Measurements from ENCODE around the gene USF1. TPM values are rescaled to one million over a fixed set of nuclear protein-coding genes. Genes with fewer than 3 reads are reported as not detected.

The USF1 gene
- total RNA-seq, 1 experiment from 2014 or later = 59.2 TPM

GRCh38 chr1:161077426-161077825 lies 31.6 kb upstream of the USF1 start:
- no peak overlapping the region for H4K8ac ChIP-seq (replicated peaks; ENCODE audit: insufficient read length, low read depth, low read length)
- H3T11ph ChIP-seq (ENCODE audit: low read length) = no peak overlapping the region
- no peaks in the 10 kb centered on the region for H3K79me1 ChIP-seq (ENCODE audit: insufficient read depth, low read depth, low read length, poor library complexity, severe bottlenecking)
- H2AFZ ChIP-seq (ENCODE audit: low read length) = no peak overlapping the region
- Mint-ChIP-seq H3K27me3 (ENCODE audit: low read depth) (no peaks in the 10 kb centered on the region; the same call in none of the 2 replicates), H3K36me3 (ENCODE audit: insufficient read depth in 1 of 3, low read depth in 3 of 3) (no peaks in the 10 kb centered on the region), H3K9me3 (no peaks in the 10 kb centered on the region; a peak in 1 of 5 replicates), H3K27ac (no peak overlapping the region), H3K4me3 (no peak overlapping the region), H3K4me1 (peaks cover 16 to 20% of the 10 kb centered on the region in 2 experiments)
- no peaks in the 10 kb centered on the region for H3K4me1 ChIP-seq (ENCODE audit: insufficient read depth, low read length)
- no peak overlapping the region for H3K4me2 ChIP-seq (ENCODE audit: insufficient read depth, insufficient read length, low read length)
- H3K27me3 ChIP-seq (ENCODE audit: insufficient read depth, low read length) = no peaks in the 10 kb centered on the region
- H4K20me1 ChIP-seq (ENCODE audit: control insufficient read depth, insufficient read depth, insufficient read length) = no peaks in the 10 kb centered on the region
- no peak overlapping the region for H4K91ac ChIP-seq (ENCODE audit: insufficient read length, low read depth, low read length)
- DNase-seq = no peak
- no peak overlapping the region for H3K27ac ChIP-seq (ENCODE audit: insufficient read length, low read depth, low read length)
- H3K14ac ChIP-seq (ENCODE audit: insufficient read depth, low read length) = no peak overlapping the region; the same call in 1 of the 2 replicates
- H2BK5ac ChIP-seq (ENCODE audit: insufficient read length, low read length) = no peak overlapping the region
- no peaks in the 10 kb centered on the region for H3K9me3 ChIP-seq (ENCODE audit: control insufficient read depth, low read depth, low read length)
- H3K56ac ChIP-seq (ENCODE audit: insufficient read length, low read depth, low read length) = no peak overlapping the region
- no peaks in the 10 kb centered on the region for H3K23me2 ChIP-seq (ENCODE audit: insufficient read length, low read depth, low read length, poor library complexity, severe bottlenecking)
- no peak overlapping the region for H2BK120ac ChIP-seq (ENCODE audit: low read depth, low read length, poor library complexity, severe bottlenecking)
- H2AK5ac ChIP-seq (ENCODE audit: insufficient read length, low read length) = no peak overlapping the region
- H3K18ac ChIP-seq (ENCODE audit: insufficient read length, low read depth, low read length) = no peak overlapping the region
- no peak overlapping the region for H2BK12ac ChIP-seq (ENCODE audit: insufficient read length, low read depth, low read length)
- H3K23ac ChIP-seq (ENCODE audit: insufficient read length, low read depth, low read length) = no peak overlapping the region
- WGBS (ENCODE audit: extremely low coverage, insufficient read length, low lambda C conversion rate) = no CpG with 5 or more reads among the region's 9 CpGs
- no peak overlapping the region for H3K4ac ChIP-seq (ENCODE audit: low read depth, low read length)
- H2BK20ac ChIP-seq (ENCODE audit: low read depth, low read length, poor library complexity, severe bottlenecking) = no peak overlapping the region
- no peak overlapping the region for H2BK15ac ChIP-seq (ENCODE audit: low read depth, low read length)
- H4K5ac ChIP-seq (ENCODE audit: insufficient read length, low read depth, low read length) = no peak overlapping the region
- no peaks in the 10 kb centered on the region for H3K79me2 ChIP-seq (ENCODE audit: insufficient read depth, low read length)
- no peak overlapping the region for H3K9ac ChIP-seq (ENCODE audit: extremely low read depth, insufficient read length, low read length)
- no peak for TF ChIP-seq CTCF (conservative IDR thresholded peaks at IDR 0.05)
